ENCODE results near the gene PRKAR1B. TPM values are rescaled to one million over a fixed set of nuclear protein-coding genes. Genes with fewer than 3 reads are reported as not detected.

The PRKAR1B gene
- total and polyA plus RNA-seq, 10 of the 15 experiments (the other 5 are each of a cell fraction or from before 2014, with no cell fraction given): 1.4 to 45.6 (median 19.3) TPM

DNA sequence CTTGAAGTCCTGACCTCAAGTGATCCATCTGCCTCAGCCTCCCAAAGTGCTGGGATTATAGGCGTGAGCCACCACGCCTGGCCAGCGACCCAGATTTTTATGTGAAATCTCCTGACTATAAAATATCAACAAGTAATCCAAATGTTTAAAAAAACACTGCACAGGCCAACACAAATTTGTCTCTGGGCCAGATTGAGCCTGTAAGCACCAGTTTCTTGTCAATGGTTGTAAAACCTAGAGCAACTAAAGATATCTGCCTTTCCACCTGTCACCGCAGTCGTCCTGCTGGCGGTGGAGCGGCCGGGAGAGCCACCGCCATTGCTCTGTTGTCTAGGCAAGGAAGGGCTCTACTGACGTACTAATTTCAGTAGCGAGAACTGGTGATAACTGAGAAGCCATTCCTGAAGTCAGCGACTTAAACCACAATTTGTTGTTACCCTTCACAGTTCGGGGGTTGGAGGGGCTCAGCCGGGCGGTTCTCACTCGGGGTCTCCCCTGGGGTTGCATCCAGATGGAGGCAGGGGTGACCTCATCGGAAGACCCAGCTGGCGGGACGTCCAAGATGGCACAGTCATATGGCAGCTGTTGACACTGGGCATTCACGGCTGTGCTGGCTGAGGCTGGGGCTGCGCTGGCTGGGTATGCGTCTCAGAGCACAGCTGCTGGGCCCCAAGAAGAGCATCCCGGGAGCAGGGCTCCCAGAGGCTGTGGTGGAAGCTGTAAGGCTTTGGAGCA, 152.3 kb downstream of the PRKAR1B start:
- SMC1A ChIA-PET (ENCODE audit: uncharacterized antibody, unreplicated experiment): no interaction called here
- WGBS (ENCODE audit: insufficient coverage, insufficient replicate concordance, low lambda C conversion rate, missing lambda C conversion rate): 93% methylated on average over 23 of the region's 23 CpGs
- H3K4me1 ChIP-seq (ENCODE audit: control insufficient read depth, insufficient read depth, low read length): no peaks in the 10 kb centered on the region
- ATAC-seq (no peak), FAIRE-seq (no peak), DNase-seq (ENCODE audit: low read depth, low spot score) (no peak)
- H4K20me1 ChIP-seq (ENCODE audit: control insufficient read depth, insufficient read depth): no peaks in the 10 kb centered on the region
- H3K9me3 ChIP-seq (replicated peaks; ENCODE audit: control insufficient read depth, insufficient read depth, low read length): no peaks in the 10 kb centered on the region; the same call in 1 of the 3 replicates
- no peak overlapping the region for H3K4me3 ChIP-seq
- POLR2A ChIA-PET: no interaction called here
- no peak overlapping the region for H2AFZ ChIP-seq (ENCODE audit: control insufficient read depth, low read depth, low read length)
- no peaks in the 10 kb centered on the region for H3K36me3 ChIP-seq (ENCODE audit: control insufficient read depth in 2 of 2, insufficient read depth in 2 of 2, low read length in 1 of 2)
- RAD21 ChIA-PET (ENCODE audit: unreplicated experiment): no interaction called here
- TF ChIP-seq TAF1 (IDR thresholded peaks at IDR 0.05; ENCODE audit: borderline replicate concordance, low read depth, low read length) (no peak), POLR2A (IDR thresholded peaks at IDR 0.05; ENCODE audit: low read depth, low read length) (no peak)
- TF ChIP-seq, protein P1, sequence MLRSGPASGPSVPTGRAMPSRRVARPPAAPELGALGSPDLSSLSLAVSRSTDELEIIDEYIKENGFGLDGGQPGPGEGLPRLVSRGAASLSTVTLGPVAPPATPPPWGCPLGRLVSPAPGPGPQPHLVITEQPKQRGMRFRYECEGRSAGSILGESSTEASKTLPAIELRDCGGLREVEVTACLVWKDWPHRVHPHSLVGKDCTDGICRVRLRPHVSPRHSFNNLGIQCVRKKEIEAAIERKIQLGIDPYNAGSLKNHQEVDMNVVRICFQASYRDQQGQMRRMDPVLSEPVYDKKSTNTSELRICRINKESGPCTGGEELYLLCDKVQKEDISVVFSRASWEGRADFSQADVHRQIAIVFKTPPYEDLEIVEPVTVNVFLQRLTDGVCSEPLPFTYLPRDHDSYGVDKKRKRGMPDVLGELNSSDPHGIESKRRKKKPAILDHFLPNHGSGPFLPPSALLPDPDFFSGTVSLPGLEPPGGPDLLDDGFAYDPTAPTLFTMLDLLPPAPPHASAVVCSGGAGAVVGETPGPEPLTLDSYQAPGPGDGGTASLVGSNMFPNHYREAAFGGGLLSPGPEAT (IDR thresholded peaks at IDR 0.05; ENCODE audit: low read depth): no peak
- TF ChIP-seq, protein P2, sequence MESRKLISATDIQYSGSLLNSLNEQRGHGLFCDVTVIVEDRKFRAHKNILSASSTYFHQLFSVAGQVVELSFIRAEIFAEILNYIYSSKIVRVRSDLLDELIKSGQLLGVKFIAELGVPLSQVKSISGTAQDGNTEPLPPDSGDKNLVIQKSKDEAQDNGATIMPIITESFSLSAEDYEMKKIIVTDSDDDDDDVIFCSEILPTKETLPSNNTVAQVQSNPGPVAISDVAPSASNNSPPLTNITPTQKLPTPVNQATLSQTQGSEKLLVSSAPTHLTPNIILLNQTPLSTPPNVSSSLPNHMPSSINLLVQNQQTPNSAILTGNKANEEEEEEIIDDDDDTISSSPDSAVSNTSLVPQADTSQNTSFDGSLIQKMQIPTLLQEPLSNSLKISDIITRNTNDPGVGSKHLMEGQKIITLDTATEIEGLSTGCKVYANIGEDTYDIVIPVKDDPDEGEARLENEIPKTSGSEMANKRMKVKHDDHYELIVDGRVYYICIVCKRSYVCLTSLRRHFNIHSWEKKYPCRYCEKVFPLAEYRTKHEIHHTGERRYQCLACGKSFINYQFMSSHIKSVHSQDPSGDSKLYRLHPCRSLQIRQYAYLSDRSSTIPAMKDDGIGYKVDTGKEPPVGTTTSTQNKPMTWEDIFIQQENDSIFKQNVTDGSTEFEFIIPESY (IDR thresholded peaks at IDR 0.05): no peak
- TF ChIP-seq, protein P3, sequence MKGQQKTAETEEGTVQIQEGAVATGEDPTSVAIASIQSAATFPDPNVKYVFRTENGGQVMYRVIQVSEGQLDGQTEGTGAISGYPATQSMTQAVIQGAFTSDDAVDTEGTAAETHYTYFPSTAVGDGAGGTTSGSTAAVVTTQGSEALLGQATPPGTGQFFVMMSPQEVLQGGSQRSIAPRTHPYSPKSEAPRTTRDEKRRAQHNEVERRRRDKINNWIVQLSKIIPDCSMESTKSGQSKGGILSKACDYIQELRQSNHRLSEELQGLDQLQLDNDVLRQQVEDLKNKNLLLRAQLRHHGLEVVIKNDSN (IDR thresholded peaks at IDR 0.05; ENCODE audit: borderline replicate concordance, extremely low read length, insufficient read depth, low read depth, low read length): no peak
- BruUV-seq (replicated peaks): no TSS peak
- no peaks in the 10 kb centered on the region for H3K79me2 ChIP-seq (ENCODE audit: control insufficient read depth, insufficient read depth, low read length)
- no peaks in the 10 kb centered on the region for H3K27me3 ChIP-seq (replicated peaks in 1 of 2; ENCODE audit: control insufficient read depth in 2 of 2, insufficient read depth in 2 of 2, low read length in 1 of 2)
- no peak overlapping the region for H3K9ac ChIP-seq (ENCODE audit: control insufficient read depth, insufficient read depth, low read length)
- no peak overlapping the region for H3K4me2 ChIP-seq (ENCODE audit: control insufficient read depth, insufficient read depth)
- CTCF ChIA-PET: no interaction called here
- in situ Hi-C loops (cut with MboI) (no loop called here), intact Hi-C loops (cut with micrococcal nuclease; ENCODE audit: unreplicated experiment) (no loop called here)
- H3K27ac ChIP-seq (ENCODE audit: control insufficient read depth, insufficient read depth): no peak overlapping the region

Measured in GM12878 (cell line).